ENCODE data around the gene SZRD1.

GRCh38 chr1:16413191-16413590, 46.1 kb downstream of the SZRD1 start:
- TF ChIP-seq CTCF (IDR thresholded peaks at IDR 0.05), result no peak
- no peak for TF ChIP-seq POLR2A (IDR thresholded peaks at IDR 0.05)
- TF ChIP-seq EP300 (IDR thresholded peaks at IDR 0.05), result no peak

Measured in suprapubic skin (tissue), 3 donors.